NCI-H1694 (cell line): Measurements from ENCODE around the gene RNASEL.

ENCODE experiments used
- DNase-seq: peaks from one replicate; lab custom pipeline; 2025; lab: John Stamatoyannopoulos, UW

RNASEL gene

GRCh38 chr1:182600745-182601415 lies 11.8 kb upstream of the RNASEL start:
- no peak for DNase-seq

GRCh38 chr1:182600036-182600713 lies 11.1 kb upstream of the RNASEL start:
- no peak for DNase-seq

- DNase-seq = no peak
These were observed 10.3 kb upstream of the RNASEL start for GRCh38 chr1:182599339-182599738.

- DNase-seq = no peak
These were observed 9.2 kb upstream of the RNASEL start for GRCh38 chr1:182598296-182598695.

GRCh38 chr1:182596934-182597333 lies 7.9 kb upstream of the RNASEL start:
- no peak for DNase-seq

- peak; percentile 76 for DNase-seq
These were observed 6.7 kb upstream of the RNASEL start for GRCh38 chr1:182595641-182596240.

- DNase-seq = no peak
These were observed 875 bp upstream of the RNASEL start for GRCh38 chr1:182589931-182590330.

GRCh38 chr1:182589520-182589919 lies 464 bp upstream of the RNASEL start:
- no peak for DNase-seq

GRCh38 chr1:182587666-182588499 lies 1.2 kb downstream of the RNASEL start:
- no peak for DNase-seq

GRCh38 chr1:182587093-182587492 lies 2.0 kb downstream of the RNASEL start:
- no peak for DNase-seq

GRCh38 chr1:182586380-182586779 lies 2.7 kb downstream of the RNASEL start:
- DNase-seq = no peak

- DNase-seq = no peak
These were observed 4.3 kb downstream of the RNASEL start for GRCh38 chr1:182584746-182585145.

GRCh38 chr1:182580736-182581135 lies 8.3 kb downstream of the RNASEL start:
- no peak for DNase-seq

- DNase-seq = no peak
These were observed 13.4 kb downstream of the RNASEL start for GRCh38 chr1:182575540-182576149.

GRCh38 chr1:182574156-182574555 lies 14.9 kb downstream of the RNASEL start:
- no peak for DNase-seq

GRCh38 chr1:182570611-182570970 lies 18.5 kb downstream of the RNASEL start:
- no peak for DNase-seq

GRCh38 chr1:182569939-182570610 lies 19.0 kb downstream of the RNASEL start:
- no peak for DNase-seq

GRCh38 chr1:182568647-182569284 lies 20.3 kb downstream of the RNASEL start:
- DNase-seq = no peak

GRCh38 chr1:182567629-182568028 lies 21.4 kb downstream of the RNASEL start:
- no peak for DNase-seq

- DNase-seq = no peak
These were observed 23.5 kb downstream of the RNASEL start for GRCh38 chr1:182565537-182565936.

GRCh38 chr1:182564406-182565004 lies 24.6 kb downstream of the RNASEL start:
- DNase-seq = no peak
